ENCODE measurements around the gene RTN1.

Gene RTN1

GRCh38 chr14:59826150-59826549, 44.4 kb downstream of the RTN1 start:
- TF ChIP-seq, protein P1, sequence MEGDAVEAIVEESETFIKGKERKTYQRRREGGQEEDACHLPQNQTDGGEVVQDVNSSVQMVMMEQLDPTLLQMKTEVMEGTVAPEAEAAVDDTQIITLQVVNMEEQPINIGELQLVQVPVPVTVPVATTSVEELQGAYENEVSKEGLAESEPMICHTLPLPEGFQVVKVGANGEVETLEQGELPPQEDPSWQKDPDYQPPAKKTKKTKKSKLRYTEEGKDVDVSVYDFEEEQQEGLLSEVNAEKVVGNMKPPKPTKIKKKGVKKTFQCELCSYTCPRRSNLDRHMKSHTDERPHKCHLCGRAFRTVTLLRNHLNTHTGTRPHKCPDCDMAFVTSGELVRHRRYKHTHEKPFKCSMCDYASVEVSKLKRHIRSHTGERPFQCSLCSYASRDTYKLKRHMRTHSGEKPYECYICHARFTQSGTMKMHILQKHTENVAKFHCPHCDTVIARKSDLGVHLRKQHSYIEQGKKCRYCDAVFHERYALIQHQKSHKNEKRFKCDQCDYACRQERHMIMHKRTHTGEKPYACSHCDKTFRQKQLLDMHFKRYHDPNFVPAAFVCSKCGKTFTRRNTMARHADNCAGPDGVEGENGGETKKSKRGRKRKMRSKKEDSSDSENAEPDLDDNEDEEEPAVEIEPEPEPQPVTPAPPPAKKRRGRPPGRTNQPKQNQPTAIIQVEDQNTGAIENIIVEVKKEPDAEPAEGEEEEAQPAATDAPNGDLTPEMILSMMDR (conservative IDR thresholded peaks at IDR 0.05; ENCODE audit: low read depth, low read length) = no peak
- DNase-seq (ENCODE audit: low read depth) = no peak
- no peak overlapping the region for H3K4me3 ChIP-seq (ENCODE audit: low read length)

DNA sequence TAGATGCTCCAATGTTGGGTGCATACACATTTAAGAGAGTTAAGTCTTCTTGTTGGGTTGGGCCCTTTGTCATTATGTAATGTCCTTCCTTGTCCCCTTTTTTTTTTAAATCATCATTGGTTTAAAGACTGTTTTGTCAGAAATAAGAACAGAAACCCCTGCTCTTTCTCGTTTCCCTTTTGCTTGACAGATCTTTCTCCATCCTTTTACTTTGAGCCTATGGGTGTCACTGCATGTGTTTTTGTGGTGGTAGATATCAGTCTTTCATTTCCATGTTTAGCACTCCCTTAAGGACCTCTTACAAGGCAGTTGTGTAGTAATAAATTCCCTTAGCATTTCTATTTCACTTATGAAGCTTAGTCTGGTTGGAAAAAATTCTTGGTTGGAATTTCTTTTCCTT, 47.4 kb downstream of the RTN1 start:
- TF ChIP-seq, protein P1 (conservative IDR thresholded peaks at IDR 0.05; ENCODE audit: low read depth, low read length) = no peak
- H3K4me3 ChIP-seq (ENCODE audit: low read length) = no peak overlapping the region
- DNase-seq (ENCODE audit: low read depth) = no peak

- TF ChIP-seq, protein P1 (conservative IDR thresholded peaks at IDR 0.05; ENCODE audit: low read depth, low read length) = no peak
- no peak for DNase-seq (ENCODE audit: low read depth)
These were observed 51.0 kb downstream of the RTN1 start for GRCh38 chr14:59819446-59820088.

GRCh38 chr14:59816941-59817340, 53.6 kb downstream of the RTN1 start:
- TF ChIP-seq, protein P1 (conservative IDR thresholded peaks at IDR 0.05; ENCODE audit: low read depth, low read length) = no peak
- H3K4me3 ChIP-seq (ENCODE audit: low read length) = no peak overlapping the region

More at GRCh38 chr14:59819446-59820088, 51.0 kb downstream of the RTN1 start:
- no peak overlapping the region for H3K4me3 ChIP-seq (ENCODE audit: low read length)

DNA sequence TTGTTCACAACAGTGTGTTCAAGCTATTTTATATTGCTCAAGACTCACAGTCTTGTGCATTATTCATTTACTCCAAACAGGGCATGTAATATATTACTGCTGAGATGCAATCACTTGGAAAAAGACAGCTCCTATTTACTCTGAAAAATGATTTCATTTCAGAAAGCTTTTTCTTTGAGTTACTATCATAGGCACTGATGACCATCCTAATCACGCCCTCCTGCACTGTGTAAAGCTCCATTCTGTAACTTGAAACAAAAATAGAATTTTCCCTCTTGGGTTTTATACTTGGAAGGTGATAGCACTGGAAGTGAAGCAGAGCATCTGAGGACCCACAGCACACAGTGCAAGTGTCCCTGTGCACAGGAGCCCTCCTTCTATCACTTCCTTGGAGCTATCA, 55.6 kb downstream of the RTN1 start:
- DNase-seq (ENCODE audit: low read depth) = no peak
- H3K4me3 ChIP-seq (ENCODE audit: low read length) = no peak overlapping the region
- TF ChIP-seq, protein P1 (conservative IDR thresholded peaks at IDR 0.05; ENCODE audit: low read depth, low read length) = no peak

More at GRCh38 chr14:59816941-59817340, 53.6 kb downstream of the RTN1 start:
- DNase-seq (ENCODE audit: low read depth) = no peak

DNA sequence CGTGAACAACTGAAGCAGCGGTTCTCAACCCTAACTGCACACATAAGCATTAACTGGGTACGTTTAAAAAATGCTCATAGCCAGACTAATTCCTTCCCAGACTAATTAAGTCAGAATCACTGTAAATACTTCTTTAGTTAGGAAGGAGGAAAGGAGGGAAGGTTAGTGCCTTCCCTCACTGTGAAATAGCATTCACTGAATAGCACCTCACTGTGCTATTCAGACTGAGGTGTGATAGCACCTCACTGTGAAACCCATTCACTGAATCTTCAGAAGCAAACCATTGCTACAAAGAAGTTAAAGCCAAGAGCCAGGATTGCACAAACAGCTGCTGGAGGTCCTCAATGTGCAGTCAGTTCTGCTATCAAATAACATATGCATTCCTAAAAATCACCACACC, 58.8 kb downstream of the RTN1 start:
- DNase-seq (ENCODE audit: low read depth) = no peak
- H3K4me3 ChIP-seq (ENCODE audit: low read length) = no peak overlapping the region
- TF ChIP-seq, protein P1 (conservative IDR thresholded peaks at IDR 0.05; ENCODE audit: low read depth, low read length) = no peak

GRCh38 chr14:59811073-59811472, 59.5 kb downstream of the RTN1 start:
- TF ChIP-seq, protein P1 (conservative IDR thresholded peaks at IDR 0.05; ENCODE audit: low read depth, low read length) = no peak
- no peak overlapping the region for H3K4me3 ChIP-seq (ENCODE audit: low read length)
- DNase-seq (ENCODE audit: low read depth) = no peak
